Prostate gland (tissue), 2 donors: ENCODE measurements around the gene DDX31.

Experiments used
- POLR2A ChIP-seq: fragments of 450-650 bp; IDR thresholded peaks from one replicate; pipeline ENCODE4 v1.6.1; 2016; ENCODE audit warnings: antibody characterized with exemption, mild to moderate bottlenecking
- POLR2AphosphoS5 ChIP-seq: sonication (generic); formaldehyde crosslinking; IDR thresholded peaks from one replicate; pipeline ENCODE4 v1.6.1; 2017; ENCODE audit warnings: antibody characterized with exemption
- TF ChIP-seq, protein P1 (sequence below), 4 experiments: fragments of 200-600 bp in 2 of 4; fragments of 450-650 bp in 2 of 4; sonication (generic) in 2 of 4; IDR thresholded peaks; 1 replicate in 3 of 4; 2 replicates in 1 of 4; pipeline ENCODE4 v1.5.1; 2016 to 2019; ENCODE audit warnings: antibody characterized with exemption in 4 of 4, mild to moderate bottlenecking in 2 of 4, moderate library complexity in 2 of 4

GRCh38 chr9:132683873-132684272, 14.1 kb upstream of the DDX31 start:
- TF ChIP-seq, protein P1, sequence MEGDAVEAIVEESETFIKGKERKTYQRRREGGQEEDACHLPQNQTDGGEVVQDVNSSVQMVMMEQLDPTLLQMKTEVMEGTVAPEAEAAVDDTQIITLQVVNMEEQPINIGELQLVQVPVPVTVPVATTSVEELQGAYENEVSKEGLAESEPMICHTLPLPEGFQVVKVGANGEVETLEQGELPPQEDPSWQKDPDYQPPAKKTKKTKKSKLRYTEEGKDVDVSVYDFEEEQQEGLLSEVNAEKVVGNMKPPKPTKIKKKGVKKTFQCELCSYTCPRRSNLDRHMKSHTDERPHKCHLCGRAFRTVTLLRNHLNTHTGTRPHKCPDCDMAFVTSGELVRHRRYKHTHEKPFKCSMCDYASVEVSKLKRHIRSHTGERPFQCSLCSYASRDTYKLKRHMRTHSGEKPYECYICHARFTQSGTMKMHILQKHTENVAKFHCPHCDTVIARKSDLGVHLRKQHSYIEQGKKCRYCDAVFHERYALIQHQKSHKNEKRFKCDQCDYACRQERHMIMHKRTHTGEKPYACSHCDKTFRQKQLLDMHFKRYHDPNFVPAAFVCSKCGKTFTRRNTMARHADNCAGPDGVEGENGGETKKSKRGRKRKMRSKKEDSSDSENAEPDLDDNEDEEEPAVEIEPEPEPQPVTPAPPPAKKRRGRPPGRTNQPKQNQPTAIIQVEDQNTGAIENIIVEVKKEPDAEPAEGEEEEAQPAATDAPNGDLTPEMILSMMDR (IDR thresholded peaks at IDR 0.05) = no peak
- TF ChIP-seq POLR2AphosphoS5 = no peak
- TF ChIP-seq POLR2A = no peak
